ENCODE measurements around the gene TSC22D2. TPM values are rescaled to one million over a fixed set of nuclear protein-coding genes. Genes with fewer than 3 reads are reported as not detected.

TSC22D2 gene
- total and polyA plus RNA-seq, 2 donors (not counting 3 experiments of a cell fraction or from before 2014, with no cell fraction given): 7.6 to 43.9 TPM

- TF ChIP-seq POLR2A (IDR thresholded peaks at IDR 0.05; ENCODE audit: low read depth, low read length): no peak
- TF ChIP-seq GATA2 (IDR thresholded peaks at IDR 0.05; ENCODE audit: insufficient read depth, insufficient read length, low read depth, low read length): no peak
- TF ChIP-seq EZH2 (IDR thresholded peaks at IDR 0.05; ENCODE audit: borderline replicate concordance, low read depth, low read length, severe bottlenecking): no peak
- TF ChIP-seq JUN (IDR thresholded peaks at IDR 0.05; ENCODE audit: borderline replicate concordance, insufficient read depth, insufficient read length, low read depth): no peak
- no peak for TF ChIP-seq MAX (IDR thresholded peaks at IDR 0.05; ENCODE audit: insufficient read depth, insufficient read length)
- TF ChIP-seq MYC (IDR thresholded peaks at IDR 0.05; ENCODE audit: low read depth, low read length): no peak
- no peak for TF ChIP-seq POLR2AphosphoS5 (IDR thresholded peaks at IDR 0.05; ENCODE audit: insufficient read depth, low read depth, low read length)
- TF ChIP-seq FOS (IDR thresholded peaks at IDR 0.05; ENCODE audit: borderline replicate concordance, insufficient read depth, low read length): no peak
- no peak for TF ChIP-seq CTCF (IDR thresholded peaks at IDR 0.05; ENCODE audit: extremely low read depth in 1 of 2, insufficient read depth in 1 of 2, low read depth in 1 of 2, low read length in 2 of 2)
- dilution Hi-C loops (cut with MboI; ENCODE audit: extremely low pct_ligation_motif_present, low sequenced_read_pairs): no loop called here
- no peak overlapping the region for H2AFZ ChIP-seq (ENCODE audit: low read depth, low read length)
Measured at GRCh38 chr3:150367757-150368156, 40.3 kb upstream of the TSC22D2 start.

More at GRCh38 chr3:150367757-150368156, 40.3 kb upstream of the TSC22D2 start:
- Histone ChIP-seq H3K9me3 (replicated peaks; ENCODE audit: control insufficient read depth, insufficient read depth, low read length) (no peaks in the 10 kb centered on the region), H3K27me3 (ENCODE audit: control insufficient read depth in 2 of 2, insufficient read depth in 2 of 2, low read length in 2 of 2) (no peaks in the 10 kb centered on the region), H3K4me3 (replicated peaks in 1 of 3; ENCODE audit: insufficient read depth in 1 of 3, low read depth in 1 of 3, low read length in 3 of 3) (no peak overlapping the region), H3K36me3 (ENCODE audit: control insufficient read depth in 2 of 2, extremely low read depth in 1 of 2, insufficient read depth in 2 of 2, low read length in 2 of 2) (no peaks in the 10 kb centered on the region), H3K9ac (replicated peaks; ENCODE audit: extremely low read depth, insufficient read depth, low read length) (no peak overlapping the region), H4K20me1 (replicated peaks; ENCODE audit: control insufficient read depth, extremely low read depth, insufficient read depth, low read length) (no peaks in the 10 kb centered on the region), H3K79me2 (ENCODE audit: control insufficient read depth, insufficient read depth, low read length) (peaks cover 6% of the 10 kb centered on the region), H3K4me1 (ENCODE audit: control insufficient read depth, extremely low read depth, insufficient read depth, low read length) (peaks cover 32% of the 10 kb centered on the region), H3K27ac (ENCODE audit: insufficient read depth, low read depth, low read length) (no peak overlapping the region), H3K4me2 (ENCODE audit: insufficient read depth, low read length) (no peak overlapping the region), H3K9me1 (replicated peaks; ENCODE audit: control insufficient read depth, extremely low read depth, insufficient read depth, low read length) (no peaks in the 10 kb centered on the region)
- no peak for DNase-seq (ENCODE audit: low read depth, low spot score)
- no TSS peak for BruUV-seq (replicated peaks)
- intact Hi-C loops (cut with micrococcal nuclease): no loop called here
- no peak for FAIRE-seq
- POLR2A ChIA-PET: no interaction called here
- CTCF ChIA-PET: interaction anchor here (1.1 to 1.5 kb wide), 3 partner anchors 128 to 432 kb away, joined by 3 to 4 read pairs (median 3); no protein-coding TSS in a partner anchor

All from endothelial cell of umbilical vein (primary cell).